SK-N-SH (cell line): ENCODE measurements around the gene NT5DC2. TPM values are rescaled to one million over a fixed set of nuclear protein-coding genes. Genes with fewer than 3 reads are reported as not detected.

Source experiments
- CTCF ChIA-PET: fragments of 300-600, 350-600 bp; formaldehyde crosslinking; extraction: SDS; loops from one replicate; lab custom pipeline; 2021; lab: Yijun Ruan, JAX
- POLR2A ChIA-PET: fragments of 350-600 bp; sonication (Branson Sonifier 250); formaldehyde crosslinking; extraction: SDS; loops from one replicate; lab custom pipeline; 2020; ENCODE audit warnings: antibody characterized with exemption, inconsistent platforms; lab: Yijun Ruan, JAX
- DNase-seq: peaks from one replicate; pipeline ENCODE4 v3.0.0; 2012
- H2AFZ ChIP-seq: fragments of 200-600 bp; sonication (generic); 2 replicates; pipeline ENCODE4 v1.8.1; 2016; ENCODE audit warnings: antibody characterized with exemption, mild to moderate bottlenecking, low read depth
- H3F3A ChIP-seq: fragments of 200-600 bp; sonication (generic); replicated peaks from 2 replicates; pipeline ENCODE3; 2016; ENCODE audit warnings: antibody characterized with exemption, mild to moderate bottlenecking; ENCODE audit not compliant: insufficient read depth
- H3K27ac ChIP-seq, 2 experiments: fragments of 200-500 bp in 1 of 2; fragments of 200-600 bp in 1 of 2; sonication (Bioruptor generic) in 1 of 2; sonication (generic), shearing (Covaris generic) in 1 of 2; 2 replicates each; pipeline versions ENCODE4 v1.5.1 to v1.6.1; 2014 to 2016; ENCODE audit warnings: low read depth in 2 of 2, inconsistent platforms in 1 of 2, low read length in 1 of 2, mild to moderate bottlenecking in 1 of 2, mixed read lengths in 1 of 2
- H3K27me3 ChIP-seq: fragments of 200-600 bp; sonication (generic), shearing (Covaris generic); 2 replicates; pipeline ENCODE4 v1.6.1; 2016; ENCODE audit warnings: mixed run types; ENCODE audit not compliant: insufficient read depth
- H3K36me3 ChIP-seq, 2 experiments: fragments of 200-500 bp in 1 of 2; fragments of 200-600 bp in 1 of 2; sonication (Bioruptor generic) in 1 of 2; sonication (generic) in 1 of 2; replicated peaks in 1 of 2; 2 replicates each; pipeline versions ENCODE3 to v1.5.1; 2014 to 2016; ENCODE audit warnings: low read length in 1 of 2, mild to moderate bottlenecking in 1 of 2; ENCODE audit not compliant: insufficient read depth in 2 of 2, control insufficient read depth in 1 of 2
- H3K4me1 ChIP-seq, 2 experiments: fragments of 200-500 bp in 1 of 2; fragments of 200-600 bp in 1 of 2; sonication (Bioruptor generic) in 1 of 2; sonication (generic), shearing (Covaris generic) in 1 of 2; 2 replicates each; pipeline versions ENCODE4 v1.5.1 to v1.6.1; 2014 to 2016; ENCODE audit warnings: low read depth in 1 of 2, low read length in 1 of 2, mixed run types in 1 of 2; ENCODE audit not compliant: insufficient read depth in 2 of 2, control insufficient read depth in 1 of 2
- H3K4me2 ChIP-seq: fragments of 200-600 bp; sonication (generic), shearing (Covaris generic); 2 replicates; pipeline ENCODE4 v1.6.1; 2017; ENCODE audit warnings: mixed run types
- H3K4me3 ChIP-seq, 2 experiments: fragments of 200-500 bp in 1 of 2; fragments of 200-600 bp in 1 of 2; sonication (Bioruptor generic) in 1 of 2; sonication (generic), shearing (Covaris generic) in 1 of 2; 2 replicates each; pipeline versions ENCODE4 v1.5.1 to v1.8.1; 2014 to 2016; ENCODE audit warnings: low read depth in 2 of 2, inconsistent platforms in 1 of 2, low read length in 1 of 2, mild to moderate bottlenecking in 1 of 2, mixed read lengths in 1 of 2, moderate library complexity in 1 of 2
- H3K79me2 ChIP-seq: fragments of 200-600 bp; sonication (generic); 2 replicates; pipeline ENCODE4 v1.8.1; 2017; ENCODE audit warnings: mild to moderate bottlenecking; ENCODE audit not compliant: insufficient read depth
- H3K9ac ChIP-seq: fragments of 200-600 bp; sonication (generic); 2 replicates; pipeline ENCODE4 v1.6.1; 2017; ENCODE audit warnings: mixed run types
- H3K9me2 ChIP-seq: fragments of 200-600 bp; sonication (generic); 2 replicates; pipeline ENCODE4 v1.6.1; 2017; ENCODE audit warnings: mixed run types
- H3K9me3 ChIP-seq: fragments of 200-600 bp; sonication (generic); 2 replicates; pipeline ENCODE4 v1.6.1; 2017; ENCODE audit warnings: mixed run types, mild to moderate bottlenecking, moderate library complexity
- H4K20me1 ChIP-seq: fragments of 200-600 bp; sonication (generic); 2 replicates; pipeline ENCODE4 v1.6.1; 2017; ENCODE audit warnings: mild to moderate bottlenecking, mixed run types; ENCODE audit not compliant: insufficient read depth
- ELF1 ChIP-seq: IDR thresholded peaks from 2 replicates; pipeline ENCODE4 v1.4.0; 2012
- FOXM1 ChIP-seq: IDR thresholded peaks from 2 replicates; pipeline ENCODE4 v1.4.0; 2012; ENCODE audit warnings: low read depth, mild to moderate bottlenecking
- GABPA ChIP-seq: IDR thresholded peaks from 2 replicates; pipeline ENCODE4 v1.4.0; 2012; ENCODE audit warnings: low read depth, mild to moderate bottlenecking
- GATA2 ChIP-seq: sonication (generic); formaldehyde crosslinking; IDR thresholded peaks from 2 replicates; pipeline ENCODE4 v1.5.0; 2020; ENCODE audit warnings: mild to moderate bottlenecking, missing genetic modification reagents
- IRF3 ChIP-seq: fragments of 150-350 bp; IDR thresholded peaks from 2 replicates; pipeline ENCODE4 v1.6.1; 2016; ENCODE audit warnings: mild to moderate bottlenecking, low read depth, low read length
- MAX ChIP-seq: IDR thresholded peaks from 2 replicates; pipeline ENCODE4 v1.4.0; 2012; ENCODE audit warnings: low read depth
- NFIC ChIP-seq: IDR thresholded peaks from 2 replicates; pipeline ENCODE4 v1.4.0; 2012; ENCODE audit warnings: borderline replicate concordance
- NRF1 ChIP-seq: IDR thresholded peaks from 2 replicates; pipeline ENCODE4 v1.6.1; 2012; ENCODE audit warnings: low read depth, mild to moderate bottlenecking, low read length
- POLR2AphosphoS5 ChIP-seq: IDR thresholded peaks from 2 replicates; pipeline ENCODE4 v1.6.1; 2012; ENCODE audit warnings: low read depth, low read length
- RAD21 ChIP-seq: IDR thresholded peaks from 2 replicates; pipeline ENCODE4 v1.6.1; 2012; ENCODE audit warnings: mild to moderate bottlenecking, low read length
- RCOR1 ChIP-seq: fragments of 150-350 bp; IDR thresholded peaks from 2 replicates; pipeline ENCODE4 v1.6.1; 2017; ENCODE audit warnings: antibody characterized with exemption, low read length
- RFX5 ChIP-seq: IDR thresholded peaks from 2 replicates; pipeline ENCODE4 v1.6.1; 2012; ENCODE audit warnings: mild to moderate bottlenecking, improper control_type of control experiment, low read length
- SIN3A ChIP-seq: IDR thresholded peaks from 2 replicates; pipeline ENCODE4 v1.6.1; 2012; ENCODE audit warnings: low read depth, mild to moderate bottlenecking, low read length, moderate library complexity, borderline replicate concordance
- TAF1 ChIP-seq: IDR thresholded peaks from 2 replicates; pipeline ENCODE4 v1.6.1; 2012; ENCODE audit warnings: low read depth, mild to moderate bottlenecking, low read length, moderate library complexity, borderline replicate concordance
- USF1 ChIP-seq: IDR thresholded peaks from 2 replicates; pipeline ENCODE4 v1.4.0; 2012; ENCODE audit warnings: low read depth, borderline replicate concordance
- ZBTB33 ChIP-seq: IDR thresholded peaks from 2 replicates; pipeline ENCODE4 v1.4.0; 2012; ENCODE audit warnings: low read depth, borderline replicate concordance
- WGBS: methylation state at CpG from one replicate; pipeline ENCODE4 v1.1.6; 2017; ENCODE audit warnings: low lambda C conversion rate; 5-methylcytosine and 5-hydroxymethylcytosine counted together
- polyA plus RNA-seq, 3 experiments: library from polyadenylated mRNA; depleted of rRNA; stranded (reverse); fragments of >200 nt; gene quantifications; 2 replicates each; pipeline ENCODE4 v1.2.3, GENCODE V29; 2012

NT5DC2 gene
- polyA plus RNA-seq, 1 of the 3 experiments (the other 2 are of a cell fraction): 113 TPM

- no peak for TF ChIP-seq ZBTB33
- no peak for TF ChIP-seq RAD21
- TF ChIP-seq, all 33 proteins: peak for 0
These were observed 4.9 kb downstream of the NT5DC2 start (continued) for GRCh38 chr3:52528586-52529375.

- TF ChIP-seq TAF1 (no peak), FOXM1 (no peak), USF1 (no peak), POLR2AphosphoS5 (no peak)
- Histone ChIP-seq H3K36me3 (peaks cover 19 to 52% of the 10 kb centered on the region in 2 experiments), H3K9ac (no peak overlapping the region), H3K27ac (peak overlapping the region in 1 of 2 experiments; percentile 47; a peak in 1 of 4 replicates), H3K79me2 (peaks cover 40% of the 10 kb centered on the region), H3K4me1 (peaks cover 24 to 82% of the 10 kb centered on the region in 2 experiments), H3K4me2 (no peak overlapping the region), H3K27me3 (no peaks in the 10 kb centered on the region), H3K4me3 (no peak overlapping the region), H3K9me2 (no peaks in the 10 kb centered on the region), H2AFZ (no peak overlapping the region), H4K20me1 (peaks cover 32% of the 10 kb centered on the region), H3K9me3 (no peaks in the 10 kb centered on the region), H3F3A (no peaks in the 10 kb centered on the region)
- DNase-seq: no peak
- POLR2A ChIA-PET: no interaction called here
- CTCF ChIA-PET: interaction anchor here (4.0 kb wide), 1 partner anchor 56 kb away, joined by 30 read pairs; no protein-coding TSS in a partner anchor
- 91% methylated on average over 15 of the region's 18 CpGs for WGBS
These were observed 5.7 kb downstream of the NT5DC2 start for GRCh38 chr3:52527732-52528585.

- Histone ChIP-seq H3K9me2 (no peaks in the 10 kb centered on the region), H3K27me3 (no peaks in the 10 kb centered on the region), H3K9ac (no peak overlapping the region), H3K4me2 (no peak overlapping the region), H3F3A (no peaks in the 10 kb centered on the region), H3K36me3 (peaks cover 19 to 52% of the 10 kb centered on the region in 2 experiments), H3K4me1 (peaks cover 24 to 77% of the 10 kb centered on the region in 2 experiments), H3K79me2 (peaks cover 33% of the 10 kb centered on the region), H3K9me3 (no peaks in the 10 kb centered on the region), H3K4me3 (no peak overlapping the region), H4K20me1 (peaks cover 27% of the 10 kb centered on the region), H3K27ac (no peak overlapping the region; a peak in 1 of 4 replicates), H2AFZ (no peak overlapping the region)
- POLR2A ChIA-PET: interaction anchor here (0.6 to 0.8 kb wide), 3 partner anchors 9 to 178 kb away, joined by 3 to 5 read pairs (median 3); partner anchors contain the start of gene GLT8D1
- CTCF ChIA-PET: interaction anchor here (1.3 to 2.9 kb wide), 3 partner anchors 9 to 56 kb away, joined by 4 to 13 read pairs (median 6); partner anchors contain the start of gene UQCC5
- DNase-seq: no peak
- 100% methylated on average over 6 of the region's 14 CpGs for WGBS
- TF ChIP-seq GABPA (no peak), RFX5 (no peak), NFIC (no peak), IRF3 (no peak), POLR2AphosphoS5 (no peak), GATA2 (no peak), ELF1 (no peak), SIN3A (no peak), MAX (no peak), RCOR1 (no peak), TAF1 (no peak), NRF1 (no peak)
These were observed 6.5 kb downstream of the NT5DC2 start for GRCh38 chr3:52527039-52527731.
